ENCODE data around the gene PDZD7.

PDZD7 gene

DNA sequence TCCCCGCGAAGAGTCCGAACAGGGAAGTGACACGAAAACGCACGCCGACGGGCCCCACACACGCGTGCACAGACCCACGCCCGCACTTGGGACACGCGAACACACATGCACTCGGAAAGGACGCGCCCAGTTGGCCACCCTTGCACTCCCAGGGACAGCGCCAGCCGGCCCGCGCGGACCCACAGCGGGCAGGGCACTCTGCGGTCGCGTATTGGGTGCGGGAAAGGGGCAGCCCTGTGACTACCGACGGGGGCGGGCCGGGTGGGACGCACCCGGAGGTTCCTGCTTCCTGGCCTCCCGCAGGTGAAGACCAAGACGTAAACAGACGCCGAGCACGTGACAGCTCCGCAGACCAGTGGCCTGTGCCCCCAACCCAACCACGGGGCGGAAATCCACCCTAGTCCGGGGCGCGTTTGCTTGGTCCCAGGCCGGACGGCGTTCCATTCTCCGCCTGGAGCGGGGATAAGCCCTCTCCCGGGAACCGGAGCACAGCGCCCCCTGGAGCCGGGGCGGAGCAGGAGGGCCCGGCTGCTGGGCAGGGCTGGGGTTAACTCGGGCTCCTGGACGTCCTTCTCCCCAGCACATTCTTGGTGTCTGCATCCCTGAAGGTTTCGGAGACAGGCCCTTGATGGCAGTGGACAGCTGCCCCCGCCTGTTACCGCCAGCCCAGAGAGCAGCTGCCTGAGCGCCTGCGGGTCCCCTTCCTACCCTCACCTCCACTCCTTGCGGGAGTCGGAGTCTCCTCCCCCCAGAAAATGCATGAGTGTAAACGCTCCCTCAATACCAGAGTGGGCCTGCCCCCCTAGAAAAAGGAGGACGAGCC, 33.4 kb downstream of the PDZD7 start (continued):
- peak; percentile 92 for TF ChIP-seq CTCF (tag by site-specific recombination; IDR thresholded peaks at IDR 0.05)
- no peak for TF ChIP-seq GLI2 (tag by site-specific recombination; IDR thresholded peaks at IDR 0.05; ENCODE audit: borderline replicate concordance, low read depth)
- peak; percentile 36; the same call in 1 of the 2 replicates for TF ChIP-seq ZNF10 (tag by site-specific recombination; IDR thresholded peaks at IDR 0.05)
- TF ChIP-seq, protein P1, sequence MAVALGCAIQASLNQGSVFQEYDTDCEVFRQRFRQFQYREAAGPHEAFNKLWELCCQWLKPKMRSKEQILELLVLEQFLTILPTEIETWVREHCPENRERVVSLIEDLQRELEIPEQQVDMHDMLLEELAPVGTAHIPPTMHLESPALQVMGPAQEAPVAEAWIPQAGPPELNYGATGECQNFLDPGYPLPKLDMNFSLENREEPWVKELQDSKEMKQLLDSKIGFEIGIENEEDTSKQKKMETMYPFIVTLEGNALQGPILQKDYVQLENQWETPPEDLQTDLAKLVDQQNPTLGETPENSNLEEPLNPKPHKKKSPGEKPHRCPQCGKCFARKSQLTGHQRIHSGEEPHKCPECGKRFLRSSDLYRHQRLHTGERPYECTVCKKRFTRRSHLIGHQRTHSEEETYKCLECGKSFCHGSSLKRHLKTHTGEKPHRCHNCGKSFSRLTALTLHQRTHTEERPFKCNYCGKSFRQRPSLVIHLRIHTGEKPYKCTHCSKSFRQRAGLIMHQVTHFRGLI (tag by site-specific recombination; IDR thresholded peaks at IDR 0.05): peak; percentile 84
- TF ChIP-seq, protein P2, sequence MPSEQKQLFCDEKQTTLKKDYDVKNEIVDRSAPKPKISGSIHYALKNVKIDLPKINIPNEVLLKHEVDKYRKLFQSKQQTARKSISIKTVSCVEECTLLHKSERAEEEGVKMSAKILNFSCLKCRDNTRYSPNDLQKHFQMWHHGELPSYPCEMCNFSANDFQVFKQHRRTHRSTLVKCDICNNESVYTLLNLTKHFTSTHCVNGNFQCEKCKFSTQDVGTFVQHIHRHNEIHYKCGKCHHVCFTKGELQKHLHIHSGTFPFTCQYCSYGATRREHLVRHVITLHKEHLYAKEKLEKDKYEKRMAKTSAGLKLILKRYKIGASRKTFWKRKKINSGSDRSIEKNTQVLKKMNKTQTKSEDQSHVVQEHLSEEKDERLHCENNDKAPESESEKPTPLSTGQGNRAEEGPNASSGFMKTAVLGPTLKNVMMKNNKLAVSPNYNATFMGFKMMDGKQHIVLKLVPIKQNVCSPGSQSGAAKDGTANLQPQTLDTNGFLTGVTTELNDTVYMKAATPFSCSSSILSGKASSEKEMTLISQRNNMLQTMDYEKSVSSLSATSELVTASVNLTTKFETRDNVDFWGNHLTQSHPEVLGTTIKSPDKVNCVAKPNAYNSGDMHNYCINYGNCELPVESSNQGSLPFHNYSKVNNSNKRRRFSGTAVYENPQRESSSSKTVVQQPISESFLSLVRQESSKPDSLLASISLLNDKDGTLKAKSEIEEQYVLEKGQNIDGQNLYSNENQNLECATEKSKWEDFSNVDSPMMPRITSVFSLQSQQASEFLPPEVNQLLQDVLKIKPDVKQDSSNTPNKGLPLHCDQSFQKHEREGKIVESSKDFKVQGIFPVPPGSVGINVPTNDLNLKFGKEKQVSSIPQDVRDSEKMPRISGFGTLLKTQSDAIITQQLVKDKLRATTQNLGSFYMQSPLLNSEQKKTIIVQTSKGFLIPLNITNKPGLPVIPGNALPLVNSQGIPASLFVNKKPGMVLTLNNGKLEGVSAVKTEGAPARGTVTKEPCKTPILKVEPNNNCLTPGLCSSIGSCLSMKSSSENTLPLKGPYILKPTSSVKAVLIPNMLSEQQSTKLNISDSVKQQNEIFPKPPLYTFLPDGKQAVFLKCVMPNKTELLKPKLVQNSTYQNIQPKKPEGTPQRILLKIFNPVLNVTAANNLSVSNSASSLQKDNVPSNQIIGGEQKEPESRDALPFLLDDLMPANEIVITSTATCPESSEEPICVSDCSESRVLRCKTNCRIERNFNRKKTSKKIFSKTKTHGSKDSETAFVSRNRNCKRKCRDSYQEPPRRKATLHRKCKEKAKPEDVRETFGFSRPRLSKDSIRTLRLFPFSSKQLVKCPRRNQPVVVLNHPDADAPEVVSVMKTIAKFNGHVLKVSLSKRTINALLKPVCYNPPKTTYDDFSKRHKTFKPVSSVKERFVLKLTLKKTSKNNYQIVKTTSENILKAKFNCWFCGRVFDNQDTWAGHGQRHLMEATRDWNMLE (tag by site-specific recombination; conservative IDR thresholded peaks at IDR 0.05; ENCODE audit: low read depth): 0 out of 2 replicates have a peak, but pooled peaks have one; percentile 28
- TF ChIP-seq, protein P3, sequence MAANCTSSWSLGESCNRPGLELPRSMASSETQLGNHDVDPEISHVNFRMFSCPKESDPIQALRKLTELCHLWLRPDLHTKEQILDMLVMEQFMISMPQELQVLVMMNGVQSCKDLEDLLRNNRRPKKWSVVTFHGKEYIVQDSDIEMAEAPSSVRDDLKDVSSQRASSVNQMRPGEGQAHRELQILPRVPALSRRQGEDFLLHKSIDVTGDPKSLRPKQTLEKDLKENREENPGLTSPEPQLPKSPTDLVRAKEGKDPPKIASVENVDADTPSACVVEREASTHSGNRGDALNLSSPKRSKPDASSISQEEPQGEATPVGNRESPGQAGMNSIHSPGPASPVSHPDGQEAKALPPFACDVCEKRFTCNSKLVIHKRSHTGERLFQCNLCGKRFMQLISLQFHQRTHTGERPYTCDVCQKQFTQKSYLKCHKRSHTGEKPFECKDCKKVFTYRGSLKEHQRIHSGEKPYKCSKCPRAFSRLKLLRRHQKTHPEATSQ (tag by site-specific recombination; IDR thresholded peaks at IDR 0.05): 0 out of 2 replicates have a peak, but pooled peaks have one; percentile 48
- TF ChIP-seq KLF16 (tag by site-specific recombination; IDR thresholded peaks at IDR 0.05): 0 out of 2 replicates have a peak, but pooled peaks have one; percentile 41
- TF ChIP-seq, protein P4, sequence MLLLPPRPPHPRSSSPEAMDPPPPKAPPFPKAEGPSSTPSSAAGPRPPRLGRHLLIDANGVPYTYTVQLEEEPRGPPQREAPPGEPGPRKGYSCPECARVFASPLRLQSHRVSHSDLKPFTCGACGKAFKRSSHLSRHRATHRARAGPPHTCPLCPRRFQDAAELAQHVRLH (tag by site-specific recombination; IDR thresholded peaks at IDR 0.05): peak; percentile 65; the same call in 1 of the 2 replicates
- peak; percentile 96 for TF ChIP-seq ZSCAN30 (tag by site-specific recombination; IDR thresholded peaks at IDR 0.05)
- TF ChIP-seq SALL2 (tag by site-specific recombination; IDR thresholded peaks at IDR 0.05; ENCODE audit: borderline replicate concordance): no peak
- no peak; the same call in 1 of the 2 replicates for TF ChIP-seq OSR2 (tag by site-specific recombination; IDR thresholded peaks at IDR 0.05)
- peak; percentile 99 for TF ChIP-seq IKZF3 (tag by site-specific recombination; IDR thresholded peaks at IDR 0.05)
- no peak for TF ChIP-seq ZNF404 (tag by site-specific recombination; IDR thresholded peaks at IDR 0.05)
